K562 (cell line): ENCODE results near the gene IKZF3. TPM values are rescaled to one million over a fixed set of nuclear protein-coding genes. Genes with fewer than 3 reads are reported as not detected.
A peak's percentile ranks its signal among the peaks of the same experiment; 100 is the strongest.

Source experiments
- ATAC-seq: fragments of 200-7000 bp; cut with Tn5 transposase; 3 replicates; pipeline ENCODE4 v1.9.1; 2020; ENCODE audit warnings: moderate library complexity
- BruUV-seq: library from RNA; stranded (reverse); fragments of 400-500 nt; replicated peaks from 2 replicates; lab custom pipeline; 2021; lab: Mats Ljungman, UMichigan
- CTCF ChIA-PET: fragments of 300-600 bp; formaldehyde crosslinking; extraction: SDS; loops from one replicate; lab custom pipeline; 2021; ENCODE audit warnings: low intra/inter-chr PET ratio; lab: Yijun Ruan, JAX
- POLR2A ChIA-PET: fragments of 300-600, 350-650 bp; sonication (Branson Sonifier 250); formaldehyde crosslinking; extraction: SDS; loops from one replicate; lab custom pipeline; 2021; ENCODE audit warnings: antibody characterized with exemption, inconsistent platforms; lab: Yijun Ruan, JAX
- DNase-seq, 4 experiments: peaks; one replicate each; pipeline versions ENCODE4 v3.0.0 to v3.0.0-alpha.2; 2011 to 2018; ENCODE audit warnings: low spot score in 3 of 4, mixed read lengths in 3 of 4; ENCODE audit errors: extremely low read depth in 1 of 4
- FAIRE-seq: peaks from 2 replicates; lab custom pipeline; 2011; peaks lifted over from hg19 to GRCh38; lab: Jason Lieb, UNC
- H2AFZ ChIP-seq: 2 replicates; pipeline ENCODE4 v1.6.0; 2011; ENCODE audit warnings: low read depth, low read length, control low read depth, inconsistent platforms
- H3K27ac ChIP-seq: fragments of 200-600 bp; 3 replicates; pipeline ENCODE4 v1.8.0; 2011; ENCODE audit warnings: low read depth, mild to moderate bottlenecking, control low read depth, inconsistent platforms, low read length, moderate library complexity, mixed read lengths; ENCODE audit errors: extremely low read depth
- H3K27me3 ChIP-seq, 2 experiments: fragments of 300-600 bp in 1 of 2; 2 replicates in 1 of 2; 3 replicates in 1 of 2; pipeline versions ENCODE4 v1.6.0 to v1.8.0; 2011; ENCODE audit warnings: inconsistent platforms in 2 of 2, low read length in 2 of 2, mild to moderate bottlenecking in 1 of 2, mixed read lengths in 1 of 2, moderate library complexity in 1 of 2; ENCODE audit not compliant: control insufficient read depth in 2 of 2, insufficient read depth in 2 of 2
- H3K36me3 ChIP-seq: fragments of 300-600 bp; 3 replicates; pipeline ENCODE4 v1.8.0; 2011; ENCODE audit warnings: mild to moderate bottlenecking, low read length, inconsistent platforms; ENCODE audit not compliant: control insufficient read depth, insufficient read depth
- H3K4me1 ChIP-seq, 2 experiments: fragments of 200-600 bp in 1 of 2; replicated peaks in 1 of 2; 2 replicates in 1 of 2; 3 replicates in 1 of 2; pipeline versions ENCODE4 v1.5.1 to v1.8.0; 2011; ENCODE audit warnings: inconsistent platforms in 2 of 2, low read length in 2 of 2, mild to moderate bottlenecking in 1 of 2, mixed read lengths in 1 of 2, moderate library complexity in 1 of 2; ENCODE audit not compliant: control insufficient read depth in 2 of 2, insufficient read depth in 2 of 2
- H3K4me2 ChIP-seq: 2 replicates; pipeline ENCODE4 v1.6.1; 2011; ENCODE audit warnings: low read length, control low read depth, inconsistent platforms, mixed read lengths; ENCODE audit not compliant: insufficient read depth
- H3K4me3 ChIP-seq: fragments of 200-600 bp; sonication (generic), shearing (Covaris generic); 2 replicates; pipeline ENCODE4 v1.5.1; 2016; ENCODE audit warnings: control low read depth, inconsistent platforms
- H3K79me2 ChIP-seq: fragments of 200-600 bp; 3 replicates; pipeline ENCODE4 v1.8.0; 2011; ENCODE audit warnings: low read length, inconsistent platforms; ENCODE audit not compliant: control insufficient read depth, insufficient read depth
- H3K9ac ChIP-seq, 2 experiments: 2 replicates each; pipeline versions ENCODE4 v1.6.0 to v1.6.1; 2011; ENCODE audit warnings: low read depth in 2 of 2, low read length in 2 of 2, control low read depth in 1 of 2, inconsistent platforms in 1 of 2, mild to moderate bottlenecking in 1 of 2, mixed read lengths in 1 of 2; ENCODE audit not compliant: insufficient read depth in 1 of 2
- H3K9me1 ChIP-seq: one replicate; pipeline ENCODE4 v1.6.0; 2011; ENCODE audit warnings: inconsistent platforms, mild to moderate bottlenecking, low read length, moderate library complexity; ENCODE audit not compliant: control insufficient read depth, insufficient read depth
- H3K9me3 ChIP-seq: replicated peaks from 2 replicates; pipeline ENCODE4 v1.5.1; 2011; ENCODE audit warnings: low read depth, low read length, inconsistent platforms; ENCODE audit not compliant: control insufficient read depth, insufficient read depth
- H4K20me1 ChIP-seq: replicated peaks from 2 replicates; pipeline ENCODE4 v1.6.1; 2011; ENCODE audit warnings: low read length, inconsistent platforms, mixed read lengths; ENCODE audit not compliant: control insufficient read depth, insufficient read depth
- CTCF ChIP-seq, 3 experiments: IDR thresholded peaks in 2 of 3; conservative IDR thresholded peaks in 1 of 3; 2 replicates each; pipeline ENCODE4 v1.5.1; 2011 to 2012; ENCODE audit warnings: low read length in 3 of 3, mild to moderate bottlenecking in 3 of 3, control low read depth in 2 of 3, improper control_type of control experiment in 1 of 3, inconsistent platforms in 1 of 3, low read depth in 1 of 3, mixed read lengths in 1 of 3, moderate library complexity in 1 of 3; ENCODE audit not compliant: insufficient read depth in 2 of 3
- ELK1 ChIP-seq: sonication (generic); formaldehyde crosslinking; IDR thresholded peaks from 2 replicates; pipeline ENCODE4 v1.8.1; 2022; ENCODE audit warnings: missing genetic modification reagents
- RAD21 ChIP-seq, 2 experiments: fragments of 250-450 bp in 1 of 2; fragments of 450-650 bp in 1 of 2; sonication (Bioruptor Pico) in 1 of 2; formaldehyde crosslinking in 1 of 2; IDR thresholded peaks in 1 of 2; conservative IDR thresholded peaks in 1 of 2; 2 replicates each; pipeline versions ENCODE4 v1.4.0 to v1.8.0; 2020 to 2022; ENCODE audit warnings: mild to moderate bottlenecking in 2 of 2, moderate library complexity in 1 of 2
- ZKSCAN8 ChIP-seq: fragments of 200-800 bp; sonication (Bioruptor generic); IDR thresholded peaks from 2 replicates; pipeline ENCODE4 v1.6.1; 2016; ENCODE audit warnings: missing genetic modification characterization, missing compliant biosample characterization
- WGBS: fragments of 100-300 bp; shearing (Covaris generic); methylation state at CpG from one replicate; pipeline ENCODE4 v1.1.6; 2016; ENCODE audit warnings: low coverage, mixed read lengths; ENCODE audit not compliant: insufficient coverage; ENCODE audit errors: missing lambda C conversion rate; 5-methylcytosine and 5-hydroxymethylcytosine counted together
- in situ Hi-C: fragments of 300-500 bp; cut with MboI; formaldehyde crosslinking; loops from 4 replicates; pipeline ENCODE4 v1.15.0; 2018; ENCODE audit warnings: inconsistent platforms, mixed read lengths
- intact Hi-C: fragments of 100-400 bp; cut with micrococcal nuclease; formaldehyde crosslinking; loops from 2 replicates; pipeline ENCODE4 v1.14.2; 2022
- polyA plus RNA-seq, 8 experiments: library from polyadenylated mRNA; depleted of rRNA in 4 of 8; stranded (reverse) in 5 of 8; unstranded in 3 of 8; fragments of >200 nt; fragmentation: Nextera tagmentation in 2 of 8; fragmentation: Illumina TruSeq in 1 of 8; extraction: Ambion mirVana in 2 of 8; extraction: Trizol in 1 of 8; gene quantifications; 2 replicates each; pipeline versions ENCODE4 v1.2.1 to v1.2.3, GENCODE V29; 2011 to 2014; ENCODE audit warnings: inconsistent platforms in 1 of 8, missing spikeins in 1 of 8
- total RNA-seq, 7 experiments: library from RNA; depleted of rRNA in 6 of 7; stranded (reverse); fragments of >200 nt in 6 of 7; fragmentation: Illumina TruSeq in 2 of 7; extraction: Trizol in 2 of 7; gene quantifications; 2 replicates each; pipeline versions ENCODE4 v1.2.1 to v1.2.3, GENCODE V29; 2011 to 2021; ENCODE audit warnings: low replicate concordance in 1 of 7

The IKZF3 gene
- total and polyA plus RNA-seq, 9 of the 15 experiments (the other 6 are each of a cell fraction or from before 2014, with no cell fraction given), result 0.06 to 1.6 (median 0.62) TPM

GRCh38 chr17:39835038-39835786 is 28.9 kb downstream of the IKZF3 start:
- TF ChIP-seq ZKSCAN8 (CRISPR knock-in tag) (no peak), RAD21 (CRISPR knock-in tag; conservative IDR thresholded peaks at IDR 0.05 in 1 of 2, IDR thresholded peaks at IDR 0.05 in 1 of 2) (0 out of 4 replicates have a peak, but pooled peaks of 1 of the 2 experiments have one; percentile 6), ELK1 (CRISPR knock-in tag) (no peak), CTCF (IDR thresholded peaks at IDR 0.05 in 2 of 3, conservative IDR thresholded peaks at IDR 0.05 in 1 of 3; ENCODE audit: insufficient read depth in 2 of 3, low read depth in 1 of 3, low read length in 3 of 3) (peak in 2 of 3 experiments; percentile 40 to 47; a peak in 3 of 6 replicates)
- H3K4me1 ChIP-seq, result no peaks in the 10 kb centered on the region
- H3K9me3 ChIP-seq, result no peaks in the 10 kb centered on the region
- peak overlapping the region; percentile 14; the same call in 1 of the 2 replicates for H2AFZ ChIP-seq
- no peak overlapping the region for H3K4me2 ChIP-seq
- peak in 1 of 4 experiments; percentile 17 for DNase-seq
- H4K20me1 ChIP-seq, result no peaks in the 10 kb centered on the region
- H3K27me3 ChIP-seq, result peaks cover 0 to 16% of the 10 kb centered on the region in 2 experiments; a peak in 4 of 5 replicates
- BruUV-seq, result no TSS peak
- no peak overlapping the region; the same call in 2 of the 3 replicates for H3K27ac ChIP-seq
- no peaks in the 10 kb centered on the region for H3K9me1 ChIP-seq
- 12% methylated on average over 17 of the region's 17 CpGs for WGBS
- POLR2A ChIA-PET, result interaction anchor here (0.5 to 0.6 kb wide), 2 partner anchors 83 to 211 kb away, joined by 3 read pairs; partner anchors contain the start of gene GSDMB
- in situ Hi-C loops, result no loop called here
- intact Hi-C loops, result no loop called here
- CTCF ChIA-PET, result no interaction called here
- no peak overlapping the region for H3K4me3 ChIP-seq
- peak; percentile 51; the same call in 1 of the 3 replicates for ATAC-seq
- H3K9ac ChIP-seq, result no peak overlapping the region; a peak in 2 of 4 replicates
- FAIRE-seq, result no peak
- no peaks in the 10 kb centered on the region for H3K79me2 ChIP-seq
- H3K36me3 ChIP-seq, result no peaks in the 10 kb centered on the region
